Colonic mucosa (tissue), 4 donors: ENCODE data around the gene PEPD. TPM values are rescaled to one million over a fixed set of nuclear protein-coding genes. Genes with fewer than 3 reads are reported as not detected.

ENCODE experiments used
- DNase-seq: peaks from one replicate; pipeline ENCODE4 v3.0.0-alpha.2; 2020
- H3K27ac ChIP-seq: fragments of 200-600 bp; one replicate; pipeline ENCODE4 v1.8.0; 2021
- H3K27me3 ChIP-seq: fragments of 200-600 bp; one replicate; pipeline ENCODE4 v1.8.0; 2021
- H3K36me3 ChIP-seq: fragments of 200-600 bp; one replicate; pipeline ENCODE4 v1.8.0; 2021
- H3K4me1 ChIP-seq: fragments of 200-600 bp; one replicate; pipeline ENCODE4 v1.8.0; 2021; ENCODE audit warnings: mild to moderate bottlenecking
- H3K4me3 ChIP-seq: fragments of 200-600 bp; one replicate; pipeline ENCODE4 v1.8.0; 2021
- H3K9ac ChIP-seq, 2 donors: one replicate each; pipeline ENCODE4 v1.7.0; 2013; ENCODE audit warnings: control low read depth in 2 of 2, low read depth in 2 of 2, low read length in 2 of 2
- H3K9me3 ChIP-seq: fragments of 200-600 bp; one replicate; pipeline ENCODE4 v1.8.0; 2021
- intact Hi-C: fragments of 100-400 bp; cut with DNase I; formaldehyde crosslinking; loops from one replicate; pipeline ENCODE4 v1.14.1; 2022
- total RNA-seq, 2 donors: library from RNA; stranded (reverse); fragmentation: NEBNext Ultra II Directional in 1 of 2; extraction: Animal tissue kit (Norgen Biotek cat#: 25700) in 1 of 2; gene quantifications; one replicate each; pipeline ENCODE4 v1.2.1, GENCODE V29; 2021
- TF ChIP-seq, protein P1 (sequence below): fragments of 200-600 bp; IDR thresholded peaks from one replicate; pipeline ENCODE4 v1.8.0; 2022; ENCODE audit warnings: antibody characterized with exemption, mild to moderate bottlenecking
- donor health status: healthy.
- donor health status: DM: no; HTN: no; CAD: no.
- donor health status: DM: no; HTN: no; CAD: no.

PEPD gene
- total RNA-seq, 2 donors from 2014 or later, result 47.9 to 71.4 TPM

- DNase-seq, result no peak
- Histone ChIP-seq H3K4me3 (no peak overlapping the region), H3K4me1 (no peaks in the 10 kb centered on the region), H3K9me3 (no peaks in the 10 kb centered on the region), H3K9ac (no peak overlapping the region), H3K36me3 (no peaks in the 10 kb centered on the region), H3K27ac (no peak overlapping the region), H3K27me3 (no peaks in the 10 kb centered on the region)
- intact Hi-C loops, result no loop called here
- TF ChIP-seq, protein P1, sequence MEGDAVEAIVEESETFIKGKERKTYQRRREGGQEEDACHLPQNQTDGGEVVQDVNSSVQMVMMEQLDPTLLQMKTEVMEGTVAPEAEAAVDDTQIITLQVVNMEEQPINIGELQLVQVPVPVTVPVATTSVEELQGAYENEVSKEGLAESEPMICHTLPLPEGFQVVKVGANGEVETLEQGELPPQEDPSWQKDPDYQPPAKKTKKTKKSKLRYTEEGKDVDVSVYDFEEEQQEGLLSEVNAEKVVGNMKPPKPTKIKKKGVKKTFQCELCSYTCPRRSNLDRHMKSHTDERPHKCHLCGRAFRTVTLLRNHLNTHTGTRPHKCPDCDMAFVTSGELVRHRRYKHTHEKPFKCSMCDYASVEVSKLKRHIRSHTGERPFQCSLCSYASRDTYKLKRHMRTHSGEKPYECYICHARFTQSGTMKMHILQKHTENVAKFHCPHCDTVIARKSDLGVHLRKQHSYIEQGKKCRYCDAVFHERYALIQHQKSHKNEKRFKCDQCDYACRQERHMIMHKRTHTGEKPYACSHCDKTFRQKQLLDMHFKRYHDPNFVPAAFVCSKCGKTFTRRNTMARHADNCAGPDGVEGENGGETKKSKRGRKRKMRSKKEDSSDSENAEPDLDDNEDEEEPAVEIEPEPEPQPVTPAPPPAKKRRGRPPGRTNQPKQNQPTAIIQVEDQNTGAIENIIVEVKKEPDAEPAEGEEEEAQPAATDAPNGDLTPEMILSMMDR, result no peak
Measured at GRCh38 chr19:33357556-33357955, 164.0 kb downstream of the PEPD start.

- no peaks in the 10 kb centered on the region for H3K9me3 ChIP-seq
- no peaks in the 10 kb centered on the region for H3K36me3 ChIP-seq
- H3K27me3 ChIP-seq, result no peaks in the 10 kb centered on the region
- no peak overlapping the region for H3K9ac ChIP-seq
- TF ChIP-seq, protein P1, result no peak
- H3K4me1 ChIP-seq, result no peaks in the 10 kb centered on the region
- intact Hi-C loops, result no loop called here
- DNase-seq, result no peak
- H3K4me3 ChIP-seq, result no peak overlapping the region
- H3K27ac ChIP-seq, result no peak overlapping the region
Measured at GRCh38 chr19:33355535-33355934, 166.1 kb downstream of the PEPD start.

DNA sequence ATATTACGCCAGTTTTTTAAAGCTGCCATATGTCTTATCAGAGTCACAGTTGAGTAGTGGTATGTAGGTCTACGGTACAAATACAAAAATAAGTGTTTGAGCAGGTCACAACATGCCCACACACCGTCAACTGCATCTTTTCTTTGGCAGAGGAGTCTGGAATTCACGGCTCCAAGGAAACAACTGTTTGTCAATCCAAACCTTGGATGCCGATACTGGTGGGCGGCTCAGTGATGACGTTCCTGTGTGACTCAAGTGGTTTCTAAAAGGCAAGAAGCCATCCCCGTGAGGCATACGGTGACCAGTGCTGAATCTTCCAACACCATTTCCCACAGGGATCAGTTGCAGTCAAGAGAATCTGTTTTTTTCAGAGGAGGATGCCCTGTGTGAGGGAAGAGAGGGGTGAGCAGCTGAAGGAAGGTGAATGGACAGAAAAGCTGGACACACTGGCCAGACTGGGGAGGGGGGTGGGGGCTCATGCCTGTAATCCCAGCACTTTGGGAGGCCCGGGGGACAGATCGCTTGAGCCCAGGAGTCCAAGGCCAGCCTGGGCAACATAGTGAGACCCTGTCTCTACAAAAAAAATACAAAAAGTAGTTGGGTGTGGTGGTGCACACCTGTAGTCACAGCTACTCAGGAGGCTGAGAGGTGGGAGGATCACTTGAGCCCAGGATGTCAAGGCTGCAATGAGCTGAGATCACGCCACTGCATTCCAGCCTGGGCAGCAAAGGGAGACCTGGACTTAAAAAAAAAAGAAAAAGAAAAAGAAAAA, 170.9 kb downstream of the PEPD start:
- no peaks in the 10 kb centered on the region for H3K4me1 ChIP-seq
- H3K36me3 ChIP-seq, result no peaks in the 10 kb centered on the region
- no peak for DNase-seq
- intact Hi-C loops, result no loop called here
- H3K27ac ChIP-seq, result no peak overlapping the region
- no peaks in the 10 kb centered on the region for H3K27me3 ChIP-seq
- TF ChIP-seq, protein P1, result no peak
- H3K9ac ChIP-seq, result no peak overlapping the region
- H3K9me3 ChIP-seq, result no peaks in the 10 kb centered on the region
- H3K4me3 ChIP-seq, result no peak overlapping the region

- Histone ChIP-seq H3K4me3 (no peak overlapping the region), H3K9me3 (no peaks in the 10 kb centered on the region), H3K4me1 (no peaks in the 10 kb centered on the region), H3K9ac (no peak overlapping the region), H3K36me3 (no peaks in the 10 kb centered on the region), H3K27ac (no peak overlapping the region), H3K27me3 (no peaks in the 10 kb centered on the region)
- TF ChIP-seq, protein P1, result no peak
- intact Hi-C loops, result no loop called here
- no peak for DNase-seq
Measured at GRCh38 chr19:33349319-33350289, 172.0 kb downstream of the PEPD start.

- H3K27ac ChIP-seq, result no peak overlapping the region
- no peak for DNase-seq
- H3K27me3 ChIP-seq, result no peaks in the 10 kb centered on the region
- no peak overlapping the region for H3K4me3 ChIP-seq
- no peaks in the 10 kb centered on the region for H3K9me3 ChIP-seq
- TF ChIP-seq, protein P1, result no peak
- H3K36me3 ChIP-seq, result no peaks in the 10 kb centered on the region
- no peak overlapping the region for H3K9ac ChIP-seq
- H3K4me1 ChIP-seq, result no peaks in the 10 kb centered on the region
- intact Hi-C loops, result no loop called here
Measured at GRCh38 chr19:33348301-33349010, 173.1 kb downstream of the PEPD start.
